ENCODE data around the gene FXYD3. TPM values are rescaled to one million over a fixed set of nuclear protein-coding genes. Genes with fewer than 3 reads are reported as not detected.

FXYD3 gene
- total RNA-seq, 2 experiments from 2014 or later: 0.35 to 0.88 TPM

DNA sequence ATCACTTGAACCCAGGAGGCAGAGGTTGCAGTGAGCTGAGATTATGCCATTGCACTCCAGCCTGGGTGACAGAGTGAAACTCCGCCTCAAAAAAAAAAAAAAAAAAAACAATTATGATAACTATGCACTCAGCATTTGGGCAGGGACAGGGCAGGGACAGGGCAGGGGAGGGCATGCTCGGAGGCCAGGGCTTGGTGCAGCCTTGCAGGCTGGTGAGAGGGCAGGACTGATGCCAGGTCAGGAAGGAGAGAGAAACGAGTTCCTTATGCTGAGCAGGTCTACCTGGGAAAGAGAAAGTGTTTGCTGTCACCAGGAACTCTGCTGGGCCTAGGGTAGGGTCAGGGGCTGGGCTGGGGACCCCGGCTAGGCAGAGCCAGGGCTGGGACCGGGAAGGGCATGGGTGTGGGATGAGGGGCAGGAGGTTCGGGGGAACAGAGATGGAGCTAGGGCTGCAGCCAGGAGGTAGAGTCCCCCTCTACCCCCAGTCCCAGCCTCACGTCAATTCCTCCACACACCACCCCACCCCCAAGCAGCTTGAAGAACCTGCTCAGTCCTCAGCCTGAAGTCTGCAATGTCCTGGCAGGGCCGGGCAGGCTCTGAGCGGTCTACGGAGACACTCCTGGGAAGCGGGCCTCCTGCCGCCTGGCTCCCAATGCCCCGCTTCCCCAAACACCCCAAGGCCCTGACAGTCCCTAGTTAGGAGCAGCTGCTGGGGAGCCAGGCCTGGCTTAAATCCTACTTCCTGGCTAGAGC lies 2.8 kb downstream of the FXYD3 start:
- Histone ChIP-seq H3K4me3 (ENCODE audit: low read depth, low read length, poor library complexity, severe bottlenecking) (no peak overlapping the region), H3K4me1 (ENCODE audit: insufficient read depth, low read length, poor library complexity, severe bottlenecking) (no peaks in the 10 kb centered on the region), H3K9me2 (ENCODE audit: insufficient read depth, low read length) (no peaks in the 10 kb centered on the region), H2AFZ (ENCODE audit: low read length) (no peak overlapping the region), H3K4me2 (ENCODE audit: low read length) (no peak overlapping the region), H3K79me2 (ENCODE audit: insufficient read depth, low read depth, low read length) (no peaks in the 10 kb centered on the region), H3K27ac (ENCODE audit: low read depth, low read length, poor library complexity, severe bottlenecking) (no peak overlapping the region), H3K36me3 (ENCODE audit: insufficient read depth, low read length) (no peaks in the 10 kb centered on the region), H4K20me1 (ENCODE audit: insufficient read depth, low read length) (no peaks in the 10 kb centered on the region), H3K9me3 (ENCODE audit: low read length) (no peaks in the 10 kb centered on the region)
- CTCF ChIA-PET (ENCODE audit: unreplicated experiment): no interaction called here
- no peak for DNase-seq (ENCODE audit: low spot score)
- POLR2A ChIA-PET: no interaction called here
- BruUV-seq (replicated peaks): no TSS peak
- intact Hi-C loops (cut with micrococcal nuclease; ENCODE audit: unreplicated experiment): no loop called here
- no peak for TF ChIP-seq EZH2phosphoT487 (IDR thresholded peaks at IDR 0.05; ENCODE audit: borderline replicate concordance, low read depth, low read length)
- TF ChIP-seq, protein P1, sequence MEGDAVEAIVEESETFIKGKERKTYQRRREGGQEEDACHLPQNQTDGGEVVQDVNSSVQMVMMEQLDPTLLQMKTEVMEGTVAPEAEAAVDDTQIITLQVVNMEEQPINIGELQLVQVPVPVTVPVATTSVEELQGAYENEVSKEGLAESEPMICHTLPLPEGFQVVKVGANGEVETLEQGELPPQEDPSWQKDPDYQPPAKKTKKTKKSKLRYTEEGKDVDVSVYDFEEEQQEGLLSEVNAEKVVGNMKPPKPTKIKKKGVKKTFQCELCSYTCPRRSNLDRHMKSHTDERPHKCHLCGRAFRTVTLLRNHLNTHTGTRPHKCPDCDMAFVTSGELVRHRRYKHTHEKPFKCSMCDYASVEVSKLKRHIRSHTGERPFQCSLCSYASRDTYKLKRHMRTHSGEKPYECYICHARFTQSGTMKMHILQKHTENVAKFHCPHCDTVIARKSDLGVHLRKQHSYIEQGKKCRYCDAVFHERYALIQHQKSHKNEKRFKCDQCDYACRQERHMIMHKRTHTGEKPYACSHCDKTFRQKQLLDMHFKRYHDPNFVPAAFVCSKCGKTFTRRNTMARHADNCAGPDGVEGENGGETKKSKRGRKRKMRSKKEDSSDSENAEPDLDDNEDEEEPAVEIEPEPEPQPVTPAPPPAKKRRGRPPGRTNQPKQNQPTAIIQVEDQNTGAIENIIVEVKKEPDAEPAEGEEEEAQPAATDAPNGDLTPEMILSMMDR (conservative IDR thresholded peaks at IDR 0.05; ENCODE audit: low read length): no peak

DNA sequence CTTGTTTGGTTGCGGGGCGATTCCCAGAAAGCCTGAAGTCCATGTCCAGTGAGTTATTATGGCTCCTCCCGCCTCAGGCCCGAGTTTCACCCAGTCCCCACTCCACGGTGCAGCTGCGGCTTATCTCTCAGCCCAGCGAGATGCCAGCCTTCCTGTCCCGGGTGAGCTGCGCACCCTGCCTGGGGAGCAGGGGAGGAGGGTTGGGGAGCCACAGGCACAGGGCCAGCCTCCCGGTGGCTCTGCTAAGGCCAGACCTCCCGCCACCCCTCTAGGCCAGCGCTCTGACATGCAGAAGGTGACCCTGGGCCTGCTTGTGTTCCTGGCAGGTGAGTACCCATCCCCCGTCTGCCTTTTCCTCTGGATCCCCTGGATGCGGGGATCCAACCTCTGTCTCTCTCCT lies 3.5 kb downstream of the FXYD3 start:
- TF ChIP-seq EZH2phosphoT487 (IDR thresholded peaks at IDR 0.05; ENCODE audit: borderline replicate concordance, low read depth, low read length): no peak
- TF ChIP-seq, protein P1 (conservative IDR thresholded peaks at IDR 0.05; ENCODE audit: low read length): no peak
- Histone ChIP-seq H4K20me1 (ENCODE audit: insufficient read depth, low read length) (no peaks in the 10 kb centered on the region), H3K4me2 (ENCODE audit: low read length) (no peak overlapping the region), H3K9me2 (ENCODE audit: insufficient read depth, low read length) (no peaks in the 10 kb centered on the region), H3K79me2 (ENCODE audit: insufficient read depth, low read depth, low read length) (no peaks in the 10 kb centered on the region), H3K9me3 (ENCODE audit: low read length) (no peaks in the 10 kb centered on the region), H2AFZ (ENCODE audit: low read length) (no peak overlapping the region), H3K4me3 (ENCODE audit: low read depth, low read length, poor library complexity, severe bottlenecking) (no peak overlapping the region), H3K27ac (ENCODE audit: low read depth, low read length, poor library complexity, severe bottlenecking) (no peak overlapping the region), H3K36me3 (ENCODE audit: insufficient read depth, low read length) (no peaks in the 10 kb centered on the region), H3K4me1 (ENCODE audit: insufficient read depth, low read length, poor library complexity, severe bottlenecking) (peaks cover 2% of the 10 kb centered on the region)
- BruUV-seq (replicated peaks): no TSS peak
- no peak for DNase-seq (ENCODE audit: low spot score)
- ChIA-PET CTCF (ENCODE audit: unreplicated experiment) (no interaction called here), POLR2A (no interaction called here)
- intact Hi-C loops (cut with micrococcal nuclease; ENCODE audit: unreplicated experiment): no loop called here

DNA sequence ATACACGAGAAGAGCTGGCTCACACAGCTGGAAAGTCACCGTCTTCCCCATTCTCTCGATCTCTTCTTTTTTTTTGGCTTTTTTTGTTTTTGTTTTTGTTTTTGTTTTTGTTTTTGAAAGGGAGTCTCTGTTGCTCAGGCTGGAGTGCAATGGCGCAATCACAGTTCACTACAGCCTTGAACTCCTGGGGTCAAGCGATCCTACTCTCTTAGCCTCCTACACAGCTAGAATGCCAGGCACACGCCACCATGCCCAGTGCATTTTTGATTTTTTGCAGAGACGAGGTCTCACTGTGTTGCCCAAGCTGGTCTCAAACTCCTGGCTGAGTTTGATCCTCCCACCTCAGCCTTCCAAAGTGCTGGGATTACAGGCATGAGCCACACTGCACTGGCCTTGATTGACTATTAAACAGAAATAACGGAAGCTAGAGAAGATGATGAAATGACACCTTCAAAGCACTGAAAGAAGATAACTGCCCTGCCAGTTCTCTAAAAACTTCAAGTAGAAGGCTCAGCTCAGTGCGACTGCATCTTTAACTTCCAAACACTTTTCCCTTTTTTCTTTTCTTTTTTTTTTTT lies 4.0 kb downstream of the FXYD3 start:
- Histone ChIP-seq H3K79me2 (ENCODE audit: insufficient read depth, low read depth, low read length) (no peaks in the 10 kb centered on the region), H3K4me3 (ENCODE audit: low read depth, low read length, poor library complexity, severe bottlenecking) (no peak overlapping the region), H2AFZ (ENCODE audit: low read length) (no peak overlapping the region), H3K4me1 (ENCODE audit: insufficient read depth, low read length, poor library complexity, severe bottlenecking) (peaks cover 7% of the 10 kb centered on the region), H3K36me3 (ENCODE audit: insufficient read depth, low read length) (no peaks in the 10 kb centered on the region), H3K27ac (ENCODE audit: low read depth, low read length, poor library complexity, severe bottlenecking) (no peak overlapping the region), H3K9me3 (ENCODE audit: low read length) (no peaks in the 10 kb centered on the region), H3K9me2 (ENCODE audit: insufficient read depth, low read length) (no peaks in the 10 kb centered on the region), H3K4me2 (ENCODE audit: low read length) (no peak overlapping the region), H4K20me1 (ENCODE audit: insufficient read depth, low read length) (no peaks in the 10 kb centered on the region)
- TF ChIP-seq EZH2phosphoT487 (IDR thresholded peaks at IDR 0.05; ENCODE audit: borderline replicate concordance, low read depth, low read length): no peak
- TF ChIP-seq, protein P1 (conservative IDR thresholded peaks at IDR 0.05; ENCODE audit: low read length): no peak
- ChIA-PET CTCF (ENCODE audit: unreplicated experiment) (no interaction called here), POLR2A (no interaction called here)
- BruUV-seq (replicated peaks): no TSS peak
- DNase-seq (ENCODE audit: low spot score): no peak
- intact Hi-C loops (cut with micrococcal nuclease; ENCODE audit: unreplicated experiment): no loop called here

Data from OCI-LY7 (cell line).